H1 (cell line): ENCODE measurements around the gene BET1L. TPM values are rescaled to one million over a fixed set of nuclear protein-coding genes. Genes with fewer than 3 reads are reported as not detected.

Experiments used
- ASH2L ChIP-seq: fragments of 200-600, 300-600 bp; sonication (generic); IDR thresholded peaks from one replicate; pipeline ENCODE4 v1.7.1; 2017; ENCODE audit warnings: low read length
- BACH1 ChIP-seq: IDR thresholded peaks from 2 replicates; pipeline ENCODE4 v1.6.1; 2012; ENCODE audit warnings: low read length, improper control_type of control experiment
- CREB1 ChIP-seq: IDR thresholded peaks from 2 replicates; pipeline ENCODE4 v1.6.1; 2012; ENCODE audit warnings: inconsistent platforms
- FOSL1 ChIP-seq: IDR thresholded peaks from 2 replicates; pipeline ENCODE4 v1.6.1; 2011; ENCODE audit warnings: mild to moderate bottlenecking, low read depth, low read length, moderate library complexity; ENCODE audit not compliant: insufficient read depth
- GTF2F1 ChIP-seq: IDR thresholded peaks from 2 replicates; pipeline ENCODE4 v1.6.1; 2012; ENCODE audit warnings: low read depth, low read length, improper control_type of control experiment, borderline replicate concordance
- HDAC2 ChIP-seq, 2 experiments: fragments of 300-600 bp in 1 of 2; sonication (generic) in 1 of 2; IDR thresholded peaks; 2 replicates each; pipeline ENCODE4 v1.6.1; 2011 to 2012; ENCODE audit warnings: low read depth in 2 of 2, low read length in 2 of 2, mild to moderate bottlenecking in 2 of 2, moderate library complexity in 2 of 2, borderline replicate concordance in 1 of 2, inconsistent platforms in 1 of 2
- HDAC6 ChIP-seq: IDR thresholded peaks from one replicate; pipeline ENCODE4 v1.7.1; 2012; ENCODE audit warnings: low read depth, mild to moderate bottlenecking, inconsistent platforms, low read length, moderate library complexity
- POU5F1 ChIP-seq: IDR thresholded peaks from 2 replicates; pipeline ENCODE4 v1.6.1; 2011; ENCODE audit warnings: low read depth, mild to moderate bottlenecking, low read length, moderate library complexity
- RBBP5 ChIP-seq: IDR thresholded peaks from 2 replicates; pipeline ENCODE4 v1.7.1; 2012; ENCODE audit warnings: low read depth, mild to moderate bottlenecking, inconsistent platforms, low read length, moderate library complexity, borderline replicate concordance
- RFX5 ChIP-seq: IDR thresholded peaks from 2 replicates; pipeline ENCODE4 v1.6.1; 2011; ENCODE audit warnings: low read depth, low read length, improper control_type of control experiment, borderline replicate concordance
- RNF2 ChIP-seq: fragments of 200-900, 300-1000 bp; sonication (generic); IDR thresholded peaks from 2 replicates; pipeline ENCODE4 v1.7.1; 2016; ENCODE audit warnings: borderline replicate concordance, low read depth, mild to moderate bottlenecking, antibody characterized with exemption, low read length; ENCODE audit not compliant: poor library complexity, severe bottlenecking; ENCODE audit errors: missing control alignments
- SIX5 ChIP-seq: IDR thresholded peaks from 2 replicates; pipeline ENCODE4 v1.6.1; 2011; ENCODE audit warnings: mild to moderate bottlenecking, low read depth, low read length
- SP1 ChIP-seq: IDR thresholded peaks from 2 replicates; pipeline ENCODE4 v1.6.1; 2011; ENCODE audit warnings: low read depth, low read length
- SP2 ChIP-seq: IDR thresholded peaks from 2 replicates; pipeline ENCODE4 v1.6.1; 2012; ENCODE audit warnings: mild to moderate bottlenecking, low read length, inconsistent platforms
- SP4 ChIP-seq: IDR thresholded peaks from 2 replicates; pipeline ENCODE4 v1.6.1; 2012; ENCODE audit warnings: low read length, inconsistent platforms
- TAF1 ChIP-seq: IDR thresholded peaks from 2 replicates; pipeline ENCODE4 v1.6.1; 2011; ENCODE audit warnings: mild to moderate bottlenecking, low read depth, low read length
- polyA plus RNA-seq, 7 experiments: library from polyadenylated mRNA; depleted of rRNA in 3 of 7; stranded (reverse) in 5 of 7; unstranded in 2 of 7; fragments of >200 nt in 5 of 7; fragments of 200-250 nt in 2 of 7; gene quantifications; 1 replicate in 5 of 7; 2 replicates in 1 of 7; 4 replicates in 1 of 7; pipeline versions ENCODE4 v1.2.1 to v1.2.3, GENCODE V29; 2011 to 2013; ENCODE audit warnings: missing spikeins in 2 of 7, mixed read lengths in 2 of 7
- total RNA-seq: library from RNA; stranded (reverse); fragmentation: NEBNext Ultra II Directional; extraction: Animal tissue kit (Norgen Biotek cat#: 25700); gene quantifications from 2 replicates; pipeline ENCODE4 v1.2.1, GENCODE V29; 2021
- TF ChIP-seq, protein P1 (sequence below), 3 experiments: IDR thresholded peaks; 1 replicate in 2 of 3; 2 replicates in 1 of 3; pipeline versions ENCODE4 v1.5.1 to v1.6.1; 2011; ENCODE audit warnings: low read length in 3 of 3, mild to moderate bottlenecking in 3 of 3, inconsistent platforms in 2 of 3, low read depth in 1 of 3, moderate library complexity in 1 of 3; ENCODE audit not compliant: insufficient read depth in 1 of 3; ENCODE audit errors: control extremely low read depth in 1 of 3
- TF ChIP-seq, protein P2 (sequence below): IDR thresholded peaks from 2 replicates; pipeline ENCODE4 v1.6.1; 2011; ENCODE audit warnings: low read depth, mild to moderate bottlenecking, low read length; ENCODE audit not compliant: insufficient read depth
- TF ChIP-seq, protein P3 (sequence below): IDR thresholded peaks from 2 replicates; pipeline ENCODE4 v1.6.1; 2012; ENCODE audit warnings: inconsistent platforms

Gene BET1L
- total and polyA plus RNA-seq, 2 of the 8 experiments (the other 6 are each of a cell fraction or from before 2014, with no cell fraction given), result 40.2 to 61.9 TPM

DNA sequence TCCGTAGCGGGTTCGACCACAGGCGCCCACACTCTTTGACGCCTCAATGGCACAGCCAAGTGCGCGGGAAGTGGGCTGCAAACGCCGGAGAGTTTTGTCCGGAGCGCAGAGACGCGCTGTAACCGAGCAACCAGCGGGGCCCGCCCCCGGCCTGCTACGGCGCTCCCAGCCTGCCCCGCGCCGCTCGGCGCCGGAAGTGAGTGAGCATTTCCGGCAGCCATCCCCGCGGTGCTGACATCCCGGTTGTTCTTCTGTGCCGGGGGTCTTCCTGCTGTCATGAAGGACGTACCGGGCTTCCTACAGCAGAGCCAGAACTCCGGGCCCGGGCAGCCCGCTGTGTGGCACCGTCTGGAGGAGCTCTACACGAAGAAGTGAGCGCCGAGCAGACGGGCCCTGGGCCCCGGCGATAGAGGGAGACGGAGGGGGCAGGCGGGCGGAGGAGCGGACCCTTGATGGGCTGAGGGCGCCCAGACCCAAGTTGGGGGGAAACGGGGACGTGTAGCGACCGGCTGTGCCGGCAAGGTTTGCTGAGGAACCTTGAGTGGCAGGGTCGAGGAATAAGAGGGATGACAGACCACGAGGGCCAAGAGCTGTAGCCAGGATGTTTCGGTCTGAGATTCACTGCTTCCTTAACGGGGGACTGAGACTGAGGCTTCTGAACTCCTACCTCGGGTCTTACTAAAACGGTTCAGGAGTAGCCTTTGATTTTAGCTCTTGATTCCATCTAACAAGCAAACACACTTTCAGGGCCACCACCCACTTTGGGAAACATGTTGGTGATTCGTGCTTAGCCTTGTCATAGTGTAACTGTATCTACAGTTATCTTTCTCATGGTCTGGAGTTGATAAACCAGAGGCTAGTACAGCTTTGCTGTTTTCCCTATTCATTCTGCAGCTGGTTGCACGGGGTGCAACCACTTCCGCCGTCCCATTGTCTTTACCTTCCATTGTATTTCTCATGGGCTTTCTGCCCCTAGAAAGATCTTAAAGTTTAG is 29.9 kb upstream of the BET1L start, which contains the start of gene PSMD13 (continued):
- TF ChIP-seq SP2 (no peak), RBBP5 (peak; percentile 84; the same call in 1 of the 2 replicates), SIX5 (no peak; the same call in 1 of the 2 replicates), TAF1 (peak; percentile 59; the same call in 1 of the 2 replicates), POU5F1 (no peak), GTF2F1 (no peak), BACH1 (no peak), HDAC6 (no peak), SP4 (no peak), ASH2L (no peak), SP1 (no peak), RFX5 (no peak), RNF2 (no peak), CREB1 (0 out of 2 replicates have a peak, but pooled peaks have one; percentile 32), FOSL1 (no peak), HDAC2 (IDR thresholded peaks at IDR 0.05; ENCODE audit: borderline replicate concordance in 1 of 2, low read depth in 2 of 2, low read length in 2 of 2) (peak in 1 of 2 experiments; percentile 96; a peak in 2 of 4 replicates)
- TF ChIP-seq, protein P1, sequence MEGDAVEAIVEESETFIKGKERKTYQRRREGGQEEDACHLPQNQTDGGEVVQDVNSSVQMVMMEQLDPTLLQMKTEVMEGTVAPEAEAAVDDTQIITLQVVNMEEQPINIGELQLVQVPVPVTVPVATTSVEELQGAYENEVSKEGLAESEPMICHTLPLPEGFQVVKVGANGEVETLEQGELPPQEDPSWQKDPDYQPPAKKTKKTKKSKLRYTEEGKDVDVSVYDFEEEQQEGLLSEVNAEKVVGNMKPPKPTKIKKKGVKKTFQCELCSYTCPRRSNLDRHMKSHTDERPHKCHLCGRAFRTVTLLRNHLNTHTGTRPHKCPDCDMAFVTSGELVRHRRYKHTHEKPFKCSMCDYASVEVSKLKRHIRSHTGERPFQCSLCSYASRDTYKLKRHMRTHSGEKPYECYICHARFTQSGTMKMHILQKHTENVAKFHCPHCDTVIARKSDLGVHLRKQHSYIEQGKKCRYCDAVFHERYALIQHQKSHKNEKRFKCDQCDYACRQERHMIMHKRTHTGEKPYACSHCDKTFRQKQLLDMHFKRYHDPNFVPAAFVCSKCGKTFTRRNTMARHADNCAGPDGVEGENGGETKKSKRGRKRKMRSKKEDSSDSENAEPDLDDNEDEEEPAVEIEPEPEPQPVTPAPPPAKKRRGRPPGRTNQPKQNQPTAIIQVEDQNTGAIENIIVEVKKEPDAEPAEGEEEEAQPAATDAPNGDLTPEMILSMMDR (IDR thresholded peaks at IDR 0.05; ENCODE audit: control extremely low read depth in 1 of 3, insufficient read depth in 1 of 3, low read depth in 1 of 3, low read length in 3 of 3), result no peak
- TF ChIP-seq, protein P2, sequence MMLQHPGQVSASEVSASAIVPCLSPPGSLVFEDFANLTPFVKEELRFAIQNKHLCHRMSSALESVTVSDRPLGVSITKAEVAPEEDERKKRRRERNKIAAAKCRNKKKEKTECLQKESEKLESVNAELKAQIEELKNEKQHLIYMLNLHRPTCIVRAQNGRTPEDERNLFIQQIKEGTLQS, result no peak
- TF ChIP-seq, protein P3, sequence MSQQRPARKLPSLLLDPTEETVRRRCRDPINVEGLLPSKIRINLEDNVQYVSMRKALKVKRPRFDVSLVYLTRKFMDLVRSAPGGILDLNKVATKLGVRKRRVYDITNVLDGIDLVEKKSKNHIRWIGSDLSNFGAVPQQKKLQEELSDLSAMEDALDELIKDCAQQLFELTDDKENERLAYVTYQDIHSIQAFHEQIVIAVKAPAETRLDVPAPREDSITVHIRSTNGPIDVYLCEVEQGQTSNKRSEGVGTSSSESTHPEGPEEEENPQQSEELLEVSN, result no peak
